Caco-2 (cell line): Measurements from ENCODE around the gene RYR2. TPM values are rescaled to one million over a fixed set of nuclear protein-coding genes. Genes with fewer than 3 reads are reported as not detected.

Source experiments
- BruUV-seq: library from RNA; stranded (reverse); fragments of 400-500 nt; replicated peaks from 2 replicates; lab custom pipeline; 2021; lab: Mats Ljungman, UMichigan
- CTCF ChIA-PET: fragments of 300-600 bp; sonication (Branson Sonifier 250); formaldehyde crosslinking; loops from one replicate; lab custom pipeline; 2022; ENCODE audit warnings: antibody characterized with exemption; lab: Charles Lee
- POLR2A ChIA-PET: fragments of 300-600 bp; sonication (Branson Sonifier 250); formaldehyde crosslinking; loops from one replicate; lab custom pipeline; 2022; ENCODE audit warnings: antibody characterized with exemption; lab: Charles Lee
- DNase-seq, 2 experiments: peaks; one replicate each; pipeline versions ENCODE4 v3.0.0 to v3.0.0-alpha.2; 2020 to 2022
- H3K27me3 ChIP-seq: replicated peaks from 2 replicates; pipeline ENCODE4 v1.6.0; 2011; ENCODE audit warnings: low read length; ENCODE audit not compliant: control insufficient read depth, insufficient read depth
- H3K36me3 ChIP-seq: 2 replicates; pipeline ENCODE4 v1.5.1; 2011; ENCODE audit warnings: low read length; ENCODE audit not compliant: control insufficient read depth, insufficient read depth
- H3K4me1 ChIP-seq: fragments of 250-450 bp; sonication (Bioruptor Pico); 2 replicates; pipeline ENCODE4 v1.5.1; 2020; ENCODE audit warnings: mild to moderate bottlenecking
- H3K4me3 ChIP-seq: 2 replicates; pipeline ENCODE4 v1.5.1; 2011; ENCODE audit warnings: low read depth, mild to moderate bottlenecking, control low read depth, low read length
- H3K9me3 ChIP-seq: fragments of 250-450 bp; sonication (Bioruptor Pico); 2 replicates; pipeline ENCODE4 v1.5.1; 2020; ENCODE audit warnings: mild to moderate bottlenecking, moderate library complexity
- H3K27ac Mint-ChIP-seq: one replicate; pipeline ENCODE4 v1.8.0; 2022; ENCODE audit warnings: mixed read lengths; ENCODE audit not compliant: unreplicated experiment
- H3K27me3 Mint-ChIP-seq: one replicate; pipeline ENCODE4 v1.8.0; 2022; ENCODE audit warnings: mixed read lengths; ENCODE audit not compliant: insufficient read depth, unreplicated experiment
- H3K36me3 Mint-ChIP-seq: one replicate; pipeline ENCODE4 v1.8.0; 2022; ENCODE audit warnings: mild to moderate bottlenecking, mixed read lengths; ENCODE audit not compliant: insufficient read depth, unreplicated experiment
- H3K4me1 Mint-ChIP-seq: one replicate; pipeline ENCODE4 v1.8.0; 2022; ENCODE audit warnings: low read depth, mixed read lengths; ENCODE audit not compliant: unreplicated experiment
- H3K4me3 Mint-ChIP-seq: one replicate; pipeline ENCODE4 v1.8.0; 2022; ENCODE audit warnings: mild to moderate bottlenecking, moderate library complexity, mixed read lengths; ENCODE audit not compliant: unreplicated experiment
- H3K9me3 Mint-ChIP-seq: one replicate; pipeline ENCODE4 v1.8.0; 2022; ENCODE audit warnings: mixed read lengths; ENCODE audit not compliant: unreplicated experiment
- intact Hi-C: fragments of 100-400 bp; cut with micrococcal nuclease; formaldehyde crosslinking; loops from one replicate; pipeline ENCODE4 v1.10.0; 2022; ENCODE audit not compliant: unreplicated experiment
- total RNA-seq: library from RNA; stranded (reverse); gene quantifications from 2 replicates; pipeline ENCODE4 v1.2.3, GENCODE V29; 2022
- TF ChIP-seq, protein P1 (sequence below), 2 experiments: fragments of 200-600 bp in 1 of 2; IDR thresholded peaks; 1 replicate in 1 of 2; 2 replicates in 1 of 2; pipeline versions ENCODE4 v1.5.1 to v1.8.0; 2011 to 2022; ENCODE audit warnings: antibody characterized with exemption in 1 of 2, control low read depth in 1 of 2, inconsistent platforms in 1 of 2, low read depth in 1 of 2, low read length in 1 of 2, mild to moderate bottlenecking in 1 of 2, moderate library complexity in 1 of 2; ENCODE audit not compliant: insufficient read depth in 1 of 2, severe bottlenecking in 1 of 2, unreplicated experiment in 1 of 2

The RYR2 gene
- total RNA-seq, 1 experiment from 2014 or later: 3.4 TPM

DNA sequence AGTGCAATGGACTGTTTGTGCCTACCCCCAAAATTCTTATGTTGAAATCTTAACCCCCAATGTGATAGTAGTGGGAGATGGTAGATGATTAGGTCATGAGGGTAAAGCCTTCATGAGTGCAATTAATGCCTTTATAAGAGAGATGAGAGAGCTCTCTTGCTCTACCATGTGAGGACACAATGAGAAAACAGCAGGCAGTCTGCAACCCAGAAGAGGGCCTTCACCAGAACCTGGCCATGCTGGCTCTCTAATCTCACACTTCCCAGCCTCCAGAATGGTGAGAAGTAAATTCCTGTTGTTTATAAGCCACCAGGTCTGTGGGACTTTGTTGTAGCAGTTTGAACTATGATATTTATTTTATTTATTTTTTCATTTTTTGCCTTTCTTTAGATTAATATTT lies 21.0 kb downstream of the RYR2 start:
- Mint-ChIP-seq H3K9me3 (no peaks in the 10 kb centered on the region), H3K4me1 (no peaks in the 10 kb centered on the region), H3K4me3 (no peak overlapping the region), H3K27me3 (peaks cover 7% of the 10 kb centered on the region), H3K36me3 (no peaks in the 10 kb centered on the region), H3K27ac (no peak overlapping the region)
- DNase-seq: no peak
- intact Hi-C loops: no loop called here
- TF ChIP-seq, protein P1, sequence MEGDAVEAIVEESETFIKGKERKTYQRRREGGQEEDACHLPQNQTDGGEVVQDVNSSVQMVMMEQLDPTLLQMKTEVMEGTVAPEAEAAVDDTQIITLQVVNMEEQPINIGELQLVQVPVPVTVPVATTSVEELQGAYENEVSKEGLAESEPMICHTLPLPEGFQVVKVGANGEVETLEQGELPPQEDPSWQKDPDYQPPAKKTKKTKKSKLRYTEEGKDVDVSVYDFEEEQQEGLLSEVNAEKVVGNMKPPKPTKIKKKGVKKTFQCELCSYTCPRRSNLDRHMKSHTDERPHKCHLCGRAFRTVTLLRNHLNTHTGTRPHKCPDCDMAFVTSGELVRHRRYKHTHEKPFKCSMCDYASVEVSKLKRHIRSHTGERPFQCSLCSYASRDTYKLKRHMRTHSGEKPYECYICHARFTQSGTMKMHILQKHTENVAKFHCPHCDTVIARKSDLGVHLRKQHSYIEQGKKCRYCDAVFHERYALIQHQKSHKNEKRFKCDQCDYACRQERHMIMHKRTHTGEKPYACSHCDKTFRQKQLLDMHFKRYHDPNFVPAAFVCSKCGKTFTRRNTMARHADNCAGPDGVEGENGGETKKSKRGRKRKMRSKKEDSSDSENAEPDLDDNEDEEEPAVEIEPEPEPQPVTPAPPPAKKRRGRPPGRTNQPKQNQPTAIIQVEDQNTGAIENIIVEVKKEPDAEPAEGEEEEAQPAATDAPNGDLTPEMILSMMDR (IDR thresholded peaks at IDR 0.05; ENCODE audit: insufficient read depth in 1 of 2, low read depth in 1 of 2, low read length in 1 of 2, severe bottlenecking in 1 of 2, unreplicated experiment in 1 of 2): no peak
- CTCF ChIA-PET: no interaction called here
- Histone ChIP-seq H3K27me3 (no peaks in the 10 kb centered on the region), H3K36me3 (no peaks in the 10 kb centered on the region), H3K4me3 (no peak overlapping the region), H3K9me3 (no peaks in the 10 kb centered on the region; the same call in 1 of the 2 replicates), H3K4me1 (no peaks in the 10 kb centered on the region)
- POLR2A ChIA-PET: no interaction called here
- no TSS peak for BruUV-seq

DNA sequence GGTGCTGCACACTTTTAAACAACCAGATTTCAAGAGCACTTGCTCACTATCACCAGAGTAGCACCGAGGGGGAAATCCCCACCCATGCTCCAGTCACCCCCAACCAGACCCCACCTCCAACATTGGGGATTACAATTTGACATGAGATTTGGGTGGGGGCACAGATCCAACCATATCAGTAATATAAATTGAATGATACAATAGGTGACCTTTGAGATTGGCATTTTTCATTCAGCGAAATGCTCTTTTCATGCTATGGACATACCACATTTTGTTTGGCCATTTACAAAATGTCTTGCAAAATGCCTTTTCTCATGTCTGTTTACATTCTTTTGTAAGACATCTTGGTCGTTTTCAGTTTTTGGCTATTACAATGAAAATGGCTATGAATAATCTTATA lies 23.9 kb downstream of the RYR2 start:
- DNase-seq: no peak
- Histone ChIP-seq H3K4me1 (no peaks in the 10 kb centered on the region), H3K4me3 (no peak overlapping the region), H3K27me3 (no peaks in the 10 kb centered on the region), H3K36me3 (no peaks in the 10 kb centered on the region), H3K9me3 (no peaks in the 10 kb centered on the region; the same call in 1 of the 2 replicates)
- no TSS peak for BruUV-seq
- ChIA-PET POLR2A (no interaction called here), CTCF (no interaction called here)
- Mint-ChIP-seq H3K27ac (no peak overlapping the region), H3K9me3 (no peaks in the 10 kb centered on the region), H3K27me3 (peaks cover 7% of the 10 kb centered on the region), H3K36me3 (no peaks in the 10 kb centered on the region), H3K4me1 (no peaks in the 10 kb centered on the region), H3K4me3 (no peak overlapping the region)
- TF ChIP-seq, protein P1 (IDR thresholded peaks at IDR 0.05; ENCODE audit: insufficient read depth in 1 of 2, low read depth in 1 of 2, low read length in 1 of 2, severe bottlenecking in 1 of 2, unreplicated experiment in 1 of 2): no peak
- intact Hi-C loops: no loop called here

DNA sequence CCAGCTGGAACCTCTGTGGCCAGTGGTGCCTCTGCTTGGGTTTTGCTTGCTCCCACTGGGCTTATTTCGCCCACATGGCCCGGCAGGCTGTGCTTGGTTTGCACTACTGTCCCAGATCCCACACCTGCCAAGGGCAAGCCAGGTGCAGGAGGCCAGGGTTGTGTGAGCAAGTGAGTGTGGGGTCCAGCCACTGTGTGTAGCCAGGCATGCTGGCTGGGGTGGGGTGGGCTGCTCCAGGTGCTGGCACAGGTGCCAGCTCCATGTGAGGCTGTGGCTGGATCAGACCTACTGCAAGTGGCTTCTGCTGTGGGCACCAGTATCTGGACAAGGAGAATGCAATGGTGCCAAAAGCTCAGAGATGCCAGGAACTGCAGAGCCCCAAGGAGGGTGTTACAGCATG lies 28.5 kb downstream of the RYR2 start:
- TF ChIP-seq, protein P1 (IDR thresholded peaks at IDR 0.05; ENCODE audit: insufficient read depth in 1 of 2, low read depth in 1 of 2, low read length in 1 of 2, severe bottlenecking in 1 of 2, unreplicated experiment in 1 of 2): no peak
- no peaks in the 10 kb centered on the region for H3K27me3 ChIP-seq
- H3K36me3 Mint-ChIP-seq: no peaks in the 10 kb centered on the region
- no peaks in the 10 kb centered on the region for H3K36me3 ChIP-seq
- H3K9me3 Mint-ChIP-seq: no peaks in the 10 kb centered on the region
- intact Hi-C loops: no loop called here
- no peaks in the 10 kb centered on the region for H3K4me1 ChIP-seq
- no peaks in the 10 kb centered on the region for H3K4me1 Mint-ChIP-seq
- peaks cover 6% of the 10 kb centered on the region for H3K27me3 Mint-ChIP-seq
- no peak overlapping the region for H3K27ac Mint-ChIP-seq
- no peak overlapping the region for H3K4me3 Mint-ChIP-seq
- CTCF ChIA-PET: no interaction called here
- DNase-seq: no peak
- BruUV-seq: no TSS peak
- no peaks in the 10 kb centered on the region for H3K9me3 ChIP-seq
- H3K4me3 ChIP-seq: no peak overlapping the region
- POLR2A ChIA-PET: no interaction called here
